Astrocyte (in vitro differentiated cells and primary cell): ENCODE results near the gene FAM131A. TPM values are rescaled to one million over a fixed set of nuclear protein-coding genes. Genes with fewer than 3 reads are reported as not detected.

ENCODE experiments used
- DNase-seq: peaks from one replicate; pipeline ENCODE4 v3.0.0-alpha.2; 2010; ENCODE audit warnings: low read depth
- FAIRE-seq: peaks from 2 replicates; lab custom pipeline; 2011; peaks lifted over from hg19 to GRCh38; lab: Jason Lieb, UNC
- H2AFZ ChIP-seq: 2 replicates; pipeline ENCODE4 v1.6.0; 2012; ENCODE audit warnings: low read depth, low read length, inconsistent platforms
- H3K27ac ChIP-seq: 2 replicates; pipeline ENCODE4 v1.5.1; 2011; ENCODE audit warnings: low read depth, low read length, inconsistent platforms
- H3K27me3 ChIP-seq: 2 replicates; pipeline ENCODE4 v1.6.0; 2011; ENCODE audit warnings: low read length, inconsistent platforms; ENCODE audit not compliant: insufficient read depth
- H3K36me3 ChIP-seq: 2 replicates; pipeline ENCODE4 v1.5.1; 2011; ENCODE audit warnings: low read length, inconsistent platforms; ENCODE audit not compliant: insufficient read depth
- H3K4me1 ChIP-seq: 2 replicates; pipeline ENCODE4 v1.5.1; 2011; ENCODE audit warnings: low read length, inconsistent platforms; ENCODE audit not compliant: insufficient read depth
- H3K4me2 ChIP-seq: 2 replicates; pipeline ENCODE4 v1.6.0; 2012; ENCODE audit warnings: low read length, inconsistent platforms
- H3K4me3 ChIP-seq: 2 replicates; pipeline ENCODE4 v1.5.1; 2011; ENCODE audit warnings: low read depth, mild to moderate bottlenecking, low read length, inconsistent platforms; ENCODE audit not compliant: insufficient read depth
- H3K79me2 ChIP-seq: 2 replicates; pipeline ENCODE4 v1.6.0; 2012; ENCODE audit warnings: mild to moderate bottlenecking, low read length, inconsistent platforms; ENCODE audit not compliant: insufficient read depth
- H3K9ac ChIP-seq: 2 replicates; pipeline ENCODE4 v1.6.0; 2012; ENCODE audit warnings: mild to moderate bottlenecking, low read length, inconsistent platforms
- H3K9me3 ChIP-seq: 2 replicates; pipeline ENCODE4 v1.5.1; 2012; ENCODE audit warnings: low read depth, mild to moderate bottlenecking, low read length, inconsistent platforms; ENCODE audit not compliant: insufficient read depth
- H4K20me1 ChIP-seq: 2 replicates; pipeline ENCODE4 v1.6.0; 2012; ENCODE audit warnings: low read length, inconsistent platforms; ENCODE audit not compliant: insufficient read depth
- H3K27ac Mint-ChIP-seq: one replicate; pipeline ENCODE4 v1.8.0; 2021; ENCODE audit warnings: mild to moderate bottlenecking, mixed read lengths; ENCODE audit not compliant: unreplicated experiment
- H3K27me3 Mint-ChIP-seq: one replicate; pipeline ENCODE4 v1.8.0; 2021; ENCODE audit warnings: low read depth, mixed read lengths; ENCODE audit not compliant: unreplicated experiment
- H3K36me3 Mint-ChIP-seq: one replicate; pipeline ENCODE4 v1.8.0; 2021; ENCODE audit warnings: low read depth, mixed read lengths; ENCODE audit not compliant: unreplicated experiment
- H3K4me1 Mint-ChIP-seq: one replicate; pipeline ENCODE4 v1.8.0; 2021; ENCODE audit warnings: low read depth, mixed read lengths; ENCODE audit not compliant: unreplicated experiment
- H3K4me3 Mint-ChIP-seq: one replicate; pipeline ENCODE4 v1.8.0; 2021; ENCODE audit warnings: mild to moderate bottlenecking, moderate library complexity, mixed read lengths; ENCODE audit not compliant: unreplicated experiment
- H3K9me3 Mint-ChIP-seq: one replicate; pipeline ENCODE4 v1.8.0; 2021; ENCODE audit warnings: mild to moderate bottlenecking, mixed read lengths; ENCODE audit not compliant: unreplicated experiment
- EZH2 ChIP-seq: IDR thresholded peaks from 2 replicates; pipeline ENCODE4 v1.6.1; 2012; ENCODE audit warnings: mild to moderate bottlenecking, low read length, inconsistent platforms; ENCODE audit not compliant: insufficient read depth
- total RNA-seq: library from RNA; stranded (reverse); gene quantifications from 2 replicates; pipeline ENCODE4 v1.2.1, GENCODE V29; 2021
- TF ChIP-seq, protein P1 (sequence below): IDR thresholded peaks from 2 replicates; pipeline ENCODE4 v1.5.1; 2011; ENCODE audit warnings: low read depth, mild to moderate bottlenecking, inconsistent platforms, low read length, moderate library complexity; ENCODE audit not compliant: insufficient read depth

The FAM131A gene
- total RNA-seq, 1 donor from 2014 or later: 12.2 TPM

DNA sequence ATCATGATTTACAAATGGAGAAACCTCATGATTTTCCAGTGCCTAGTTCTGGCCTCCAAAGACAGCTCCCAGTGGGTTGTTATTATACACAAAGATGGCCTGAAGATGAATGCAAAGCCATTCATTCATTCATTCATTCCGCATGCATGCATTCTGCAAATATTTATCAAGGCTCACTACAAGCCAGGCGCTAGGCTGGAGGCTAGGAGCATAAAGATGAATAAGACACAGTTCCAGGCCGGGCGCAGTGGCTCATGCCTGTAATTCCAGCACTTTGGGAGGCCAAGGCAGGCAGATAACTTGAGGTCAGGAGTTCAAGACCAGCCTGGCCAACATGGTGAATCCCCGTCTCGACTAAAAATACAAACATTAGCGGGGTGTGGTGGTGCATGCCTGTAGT, 40.8 kb upstream of the FAM131A start:
- H3K9ac ChIP-seq: no peak overlapping the region
- Mint-ChIP-seq H3K9me3 (peaks cover 2% of the 10 kb centered on the region), H3K4me3 (no peak overlapping the region), H3K4me1 (peaks cover 12% of the 10 kb centered on the region), H3K27me3 (peaks cover 23% of the 10 kb centered on the region), H3K27ac (no peak overlapping the region), H3K36me3 (peaks cover 4% of the 10 kb centered on the region)
- H3K9me3 ChIP-seq: no peaks in the 10 kb centered on the region
- H3K79me2 ChIP-seq: peaks cover 27% of the 10 kb centered on the region
- FAIRE-seq (no peak), DNase-seq (no peak)
- peaks cover 22% of the 10 kb centered on the region for H4K20me1 ChIP-seq
- H3K36me3 ChIP-seq: peaks cover 9% of the 10 kb centered on the region
- H3K27ac ChIP-seq: no peak overlapping the region
- H3K27me3 ChIP-seq: peaks cover 2% of the 10 kb centered on the region
- H2AFZ ChIP-seq: no peak overlapping the region
- H3K4me2 ChIP-seq: no peak overlapping the region
- no peak for TF ChIP-seq EZH2
- TF ChIP-seq, protein P1, sequence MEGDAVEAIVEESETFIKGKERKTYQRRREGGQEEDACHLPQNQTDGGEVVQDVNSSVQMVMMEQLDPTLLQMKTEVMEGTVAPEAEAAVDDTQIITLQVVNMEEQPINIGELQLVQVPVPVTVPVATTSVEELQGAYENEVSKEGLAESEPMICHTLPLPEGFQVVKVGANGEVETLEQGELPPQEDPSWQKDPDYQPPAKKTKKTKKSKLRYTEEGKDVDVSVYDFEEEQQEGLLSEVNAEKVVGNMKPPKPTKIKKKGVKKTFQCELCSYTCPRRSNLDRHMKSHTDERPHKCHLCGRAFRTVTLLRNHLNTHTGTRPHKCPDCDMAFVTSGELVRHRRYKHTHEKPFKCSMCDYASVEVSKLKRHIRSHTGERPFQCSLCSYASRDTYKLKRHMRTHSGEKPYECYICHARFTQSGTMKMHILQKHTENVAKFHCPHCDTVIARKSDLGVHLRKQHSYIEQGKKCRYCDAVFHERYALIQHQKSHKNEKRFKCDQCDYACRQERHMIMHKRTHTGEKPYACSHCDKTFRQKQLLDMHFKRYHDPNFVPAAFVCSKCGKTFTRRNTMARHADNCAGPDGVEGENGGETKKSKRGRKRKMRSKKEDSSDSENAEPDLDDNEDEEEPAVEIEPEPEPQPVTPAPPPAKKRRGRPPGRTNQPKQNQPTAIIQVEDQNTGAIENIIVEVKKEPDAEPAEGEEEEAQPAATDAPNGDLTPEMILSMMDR: no peak
- no peak overlapping the region for H3K4me3 ChIP-seq
- peaks cover 15% of the 10 kb centered on the region for H3K4me1 ChIP-seq

DNA sequence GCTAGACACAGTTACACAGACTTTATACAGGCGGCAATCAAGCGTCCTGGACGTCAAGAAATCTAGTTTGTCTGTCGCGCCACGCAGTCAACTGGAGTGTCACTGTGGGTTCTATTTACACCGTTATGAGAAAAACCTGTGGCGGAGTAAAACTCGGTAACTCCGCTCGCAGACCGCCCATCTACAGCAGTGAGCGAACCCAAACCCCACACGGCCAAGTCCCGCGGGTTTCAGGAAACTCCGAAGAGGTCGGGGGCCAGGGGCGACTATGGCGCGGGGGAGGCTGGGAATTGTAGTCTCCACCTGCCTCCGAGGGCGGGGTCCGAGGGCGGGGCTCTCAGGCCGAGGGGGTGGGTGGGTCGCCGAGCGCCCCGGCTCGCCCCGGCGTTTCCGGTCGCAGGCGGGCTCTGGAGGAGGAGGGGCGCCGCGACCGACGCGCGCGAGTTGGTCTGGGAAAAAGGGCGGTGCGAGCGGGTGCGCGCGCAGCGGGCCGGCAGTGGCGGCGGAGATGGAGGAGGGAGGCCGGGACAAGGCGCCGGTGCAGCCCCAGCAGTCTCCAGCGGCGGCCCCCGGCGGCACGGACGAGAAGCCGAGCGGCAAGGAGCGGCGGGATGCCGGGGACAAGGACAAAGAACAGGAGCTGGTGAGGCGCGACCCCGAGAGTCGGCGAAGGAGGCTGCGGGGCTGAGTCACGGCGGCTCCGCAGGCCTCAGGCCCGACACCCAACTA, 38.5 kb upstream of the FAM131A start, which contains the start of gene PSMD2:
PSMD2 (plus strand) TSS at position 483 of the 729 bp plus-strand sequence; CDS start at position 509, 26 bp downstream.
- no peak for FAIRE-seq

More for the DNA sequence above, 38.5 kb upstream of the FAM131A start, which contains the start of gene PSMD2:
- Mint-ChIP-seq H3K27ac (peak within 1 kb of the TSS; percentile 89), H3K4me1 (peaks cover 20% of the 10 kb centered on the region), H3K9me3 (peaks cover 2% of the 10 kb centered on the region), H3K36me3 (peaks cover 22% of the 10 kb centered on the region), H3K27me3 (peaks cover 13% of the 10 kb centered on the region), H3K4me3 (peak within 1 kb of the TSS; percentile 95)
- H3K36me3 ChIP-seq: peaks cover 32% of the 10 kb centered on the region
- peak within 1 kb of the TSS; percentile 86 for H2AFZ ChIP-seq
- peaks cover 50% of the 10 kb centered on the region for H3K79me2 ChIP-seq
- TF ChIP-seq, protein P1: no peak
- no peak for TF ChIP-seq EZH2
- peak within 1 kb of the TSS; percentile 92 for H3K4me3 ChIP-seq
- peak within 1 kb of the TSS; percentile 97 for H3K9ac ChIP-seq
- H3K4me2 ChIP-seq: peak within 1 kb of the TSS; percentile 86
- H4K20me1 ChIP-seq: peaks cover 45% of the 10 kb centered on the region
- peaks cover 18% of the 10 kb centered on the region for H3K4me1 ChIP-seq
- no peaks in the 10 kb centered on the region for H3K9me3 ChIP-seq
- peak within 1 kb of the TSS; percentile 86 for H3K27ac ChIP-seq
- peak; percentile 84 for DNase-seq
- peaks cover 2% of the 10 kb centered on the region for H3K27me3 ChIP-seq
